K562 (cell line): ENCODE results near the gene SHFL. TPM values are rescaled to one million over a fixed set of nuclear protein-coding genes. Genes with fewer than 3 reads are reported as not detected.
A peak's percentile ranks its signal among the peaks of the same experiment; 100 is the strongest.

Experiments
- CHAMP1 ChIP-seq: fragments of 450-650 bp; IDR thresholded peaks from 2 replicates; pipeline ENCODE4 v1.6.1; 2016; ENCODE audit warnings: mild to moderate bottlenecking
- E2F3 ChIP-seq: fragments of 250-450 bp; sonication (Bioruptor Pico); IDR thresholded peaks from 2 replicates; pipeline ENCODE4 v1.4.0; 2020; ENCODE audit warnings: mild to moderate bottlenecking
- E2F6 ChIP-seq, 2 experiments: IDR thresholded peaks; 2 replicates each; pipeline ENCODE4 v1.6.1; 2011; ENCODE audit warnings: borderline replicate concordance in 1 of 2, control low read depth in 1 of 2, low read depth in 1 of 2, low read length in 1 of 2, mild to moderate bottlenecking in 1 of 2, mixed read lengths in 1 of 2, moderate library complexity in 1 of 2; ENCODE audit not compliant: insufficient read depth in 1 of 2, insufficient read length in 1 of 2, poor library complexity in 1 of 2, severe bottlenecking in 1 of 2; ENCODE audit errors: extremely low read depth in 1 of 2
- GATA2 ChIP-seq: sonication (generic); formaldehyde crosslinking; IDR thresholded peaks from 2 replicates; pipeline ENCODE4 v1.4.0; 2020; ENCODE audit warnings: mild to moderate bottlenecking, missing genetic modification reagents
- GMEB1 ChIP-seq: fragments of 250-450 bp; sonication (Bioruptor Pico); IDR thresholded peaks from 2 replicates; pipeline ENCODE4 v1.4.0; 2020; ENCODE audit warnings: mild to moderate bottlenecking
- HDAC8 ChIP-seq: fragments of 450-650 bp; IDR thresholded peaks from 2 replicates; pipeline ENCODE4 v1.6.1; 2016; ENCODE audit warnings: mild to moderate bottlenecking, missing genetic modification characterization, moderate library complexity, missing compliant biosample characterization
- HOMEZ ChIP-seq: fragments of 250-450 bp; sonication (Bioruptor Pico); IDR thresholded peaks from 2 replicates; pipeline ENCODE4 v1.4.0; 2020; ENCODE audit warnings: mild to moderate bottlenecking, moderate library complexity
- NCOA1 ChIP-seq: fragments of 450-650 bp; IDR thresholded peaks from 2 replicates; pipeline ENCODE4 v1.6.1; 2016; ENCODE audit warnings: low read depth
- NR2F6 ChIP-seq: fragments of 450-650 bp; formaldehyde crosslinking; IDR thresholded peaks from 2 replicates; pipeline ENCODE4 v1.4.0; 2020; ENCODE audit warnings: mild to moderate bottlenecking
- PHF20 ChIP-seq: fragments of 450-650 bp; IDR thresholded peaks from 2 replicates; pipeline ENCODE4 v1.6.1; 2018; ENCODE audit not compliant: partially characterized antibody
- ZNF316 ChIP-seq: fragments of 450-650 bp; IDR thresholded peaks from 2 replicates; pipeline ENCODE4 v1.6.1; 2016
- ZNF644 ChIP-seq: fragments of 200-800 bp; sonication (Bioruptor generic); IDR thresholded peaks from 2 replicates; pipeline ENCODE4 v1.6.1; 2016; ENCODE audit warnings: low read depth, missing genetic modification characterization, missing compliant biosample characterization
- polyA plus RNA-seq, 8 experiments: library from polyadenylated mRNA; depleted of rRNA in 4 of 8; stranded (reverse) in 5 of 8; unstranded in 3 of 8; fragments of >200 nt; fragmentation: Nextera tagmentation in 2 of 8; fragmentation: Illumina TruSeq in 1 of 8; extraction: Ambion mirVana in 2 of 8; extraction: Trizol in 1 of 8; gene quantifications; 2 replicates each; pipeline versions ENCODE4 v1.2.1 to v1.2.3, GENCODE V29; 2011 to 2014; ENCODE audit warnings: inconsistent platforms in 1 of 8, missing spikeins in 1 of 8
- total RNA-seq, 7 experiments: library from RNA; depleted of rRNA in 6 of 7; stranded (reverse); fragments of >200 nt in 6 of 7; fragmentation: Illumina TruSeq in 2 of 7; extraction: Trizol in 2 of 7; gene quantifications; 2 replicates each; pipeline versions ENCODE4 v1.2.1 to v1.2.3, GENCODE V29; 2011 to 2021; ENCODE audit warnings: low replicate concordance in 1 of 7
- TF ChIP-seq, protein P1 (sequence below): fragments of 450-650 bp; formaldehyde crosslinking; conservative IDR thresholded peaks from 2 replicates; pipeline ENCODE4 v1.4.0; 2022; ENCODE audit warnings: mild to moderate bottlenecking, missing genetic modification characterization
- TF ChIP-seq, protein P2 (sequence below): fragments of 250-450 bp; sonication (Bioruptor Pico); IDR thresholded peaks from 2 replicates; pipeline ENCODE4 v1.8.0; 2022; ENCODE audit warnings: inconsistent platforms
- TF ChIP-seq, protein P3 (sequence below): sonication (generic); formaldehyde crosslinking; IDR thresholded peaks from 2 replicates; pipeline ENCODE4 v1.9.0; 2022; ENCODE audit warnings: mild to moderate bottlenecking, missing genetic modification reagents

The SHFL gene
- total and polyA plus RNA-seq, 9 of the 15 experiments (the other 6 are each of a cell fraction or from before 2014, with no cell fraction given) = 1.5 to 25.7 (median 13.0) TPM

GRCh38 chr19:10106100-10106936 is 20.2 kb downstream of the SHFL start, which contains the start of gene PPAN (continued):
- TF ChIP-seq, protein P1, sequence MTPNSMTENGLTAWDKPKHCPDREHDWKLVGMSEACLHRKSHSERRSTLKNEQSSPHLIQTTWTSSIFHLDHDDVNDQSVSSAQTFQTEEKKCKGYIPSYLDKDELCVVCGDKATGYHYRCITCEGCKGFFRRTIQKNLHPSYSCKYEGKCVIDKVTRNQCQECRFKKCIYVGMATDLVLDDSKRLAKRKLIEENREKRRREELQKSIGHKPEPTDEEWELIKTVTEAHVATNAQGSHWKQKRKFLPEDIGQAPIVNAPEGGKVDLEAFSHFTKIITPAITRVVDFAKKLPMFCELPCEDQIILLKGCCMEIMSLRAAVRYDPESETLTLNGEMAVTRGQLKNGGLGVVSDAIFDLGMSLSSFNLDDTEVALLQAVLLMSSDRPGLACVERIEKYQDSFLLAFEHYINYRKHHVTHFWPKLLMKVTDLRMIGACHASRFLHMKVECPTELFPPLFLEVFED (CRISPR knock-in tag) = no peak
- peak; percentile 43; the same call in 1 of the 2 replicates for TF ChIP-seq GMEB1 (CRISPR knock-in tag)
- no peak for TF ChIP-seq HDAC8 (tag)
- TF ChIP-seq, protein P2, sequence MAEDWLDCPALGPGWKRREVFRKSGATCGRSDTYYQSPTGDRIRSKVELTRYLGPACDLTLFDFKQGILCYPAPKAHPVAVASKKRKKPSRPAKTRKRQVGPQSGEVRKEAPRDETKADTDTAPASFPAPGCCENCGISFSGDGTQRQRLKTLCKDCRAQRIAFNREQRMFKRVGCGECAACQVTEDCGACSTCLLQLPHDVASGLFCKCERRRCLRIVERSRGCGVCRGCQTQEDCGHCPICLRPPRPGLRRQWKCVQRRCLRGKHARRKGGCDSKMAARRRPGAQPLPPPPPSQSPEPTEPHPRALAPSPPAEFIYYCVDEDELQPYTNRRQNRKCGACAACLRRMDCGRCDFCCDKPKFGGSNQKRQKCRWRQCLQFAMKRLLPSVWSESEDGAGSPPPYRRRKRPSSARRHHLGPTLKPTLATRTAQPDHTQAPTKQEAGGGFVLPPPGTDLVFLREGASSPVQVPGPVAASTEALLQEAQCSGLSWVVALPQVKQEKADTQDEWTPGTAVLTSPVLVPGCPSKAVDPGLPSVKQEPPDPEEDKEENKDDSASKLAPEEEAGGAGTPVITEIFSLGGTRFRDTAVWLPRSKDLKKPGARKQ = no peak
- no peak for TF ChIP-seq ZNF316
- peak; percentile 99 for TF ChIP-seq PHF20
- TF ChIP-seq NCOA1 = no peak
- TF ChIP-seq NR2F6 (CRISPR knock-in tag) = no peak
- peak; percentile 68 to 90 for TF ChIP-seq E2F6 (IDR thresholded peaks at IDR 0.05; ENCODE audit: borderline replicate concordance in 1 of 2, extremely low read depth in 1 of 2, insufficient read depth in 1 of 2, insufficient read length in 1 of 2, low read depth in 1 of 2, low read length in 1 of 2, poor library complexity in 1 of 2, severe bottlenecking in 1 of 2)
- TF ChIP-seq ZNF644 (tag) = no peak
- TF ChIP-seq, protein P3, sequence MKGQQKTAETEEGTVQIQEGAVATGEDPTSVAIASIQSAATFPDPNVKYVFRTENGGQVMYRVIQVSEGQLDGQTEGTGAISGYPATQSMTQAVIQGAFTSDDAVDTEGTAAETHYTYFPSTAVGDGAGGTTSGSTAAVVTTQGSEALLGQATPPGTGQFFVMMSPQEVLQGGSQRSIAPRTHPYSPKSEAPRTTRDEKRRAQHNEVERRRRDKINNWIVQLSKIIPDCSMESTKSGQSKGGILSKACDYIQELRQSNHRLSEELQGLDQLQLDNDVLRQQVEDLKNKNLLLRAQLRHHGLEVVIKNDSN (CRISPR knock-in tag) = peak; percentile 64
- TF ChIP-seq GATA2 (CRISPR knock-in tag) = peak; percentile 78; the same call in 1 of the 2 replicates
- TF ChIP-seq E2F3 (CRISPR knock-in tag) = no peak
- no peak for TF ChIP-seq HOMEZ
- TF ChIP-seq CHAMP1 = no peak
